Kidney (tissue), 14 donors: ENCODE data around the gene NPFFR2. TPM values are rescaled to one million over a fixed set of nuclear protein-coding genes. Genes with fewer than 3 reads are reported as not detected.
"Not testable (repeated sequence)": the region's sequence is repeated elsewhere in the genome, so short reads cannot be mapped to it uniquely, and the experiment has no call there.

Experiments
- DNase-seq, 5 donors: peaks; one replicate each; pipeline ENCODE4 v3.0.0-alpha.2; 2013 to 2020
- FAIRE-seq: peaks from 2 replicates; lab custom pipeline; 2012; peaks lifted over from hg19 to GRCh38; lab: Jason Lieb, UNC
- H3K27ac ChIP-seq, 2 donors: one replicate each; pipeline ENCODE4 v1.7.0; 2013; ENCODE audit warnings: low read depth in 2 of 2, low read length in 2 of 2, inconsistent platforms in 1 of 2
- H3K27me3 ChIP-seq: one replicate; pipeline ENCODE4 v1.7.1; 2013; ENCODE audit warnings: low read length, inconsistent platforms; ENCODE audit not compliant: control insufficient read depth, insufficient read depth
- H3K36me3 ChIP-seq, 3 donors: one replicate each; pipeline versions ENCODE4 v1.7.0 to v1.7.1; 2013; ENCODE audit warnings: low read length in 3 of 3, control low read depth in 1 of 3, inconsistent platforms in 1 of 3; ENCODE audit not compliant: insufficient read depth in 3 of 3, control insufficient read depth in 2 of 3
- H3K4me1 ChIP-seq, 3 donors: one replicate each; pipeline versions ENCODE4 v1.7.0 to v1.7.1; 2013; ENCODE audit warnings: low read length in 3 of 3, inconsistent platforms in 1 of 3, low read depth in 1 of 3; ENCODE audit not compliant: control insufficient read depth in 2 of 3, insufficient read depth in 2 of 3
- H3K4me3 ChIP-seq, 3 donors: one replicate each; pipeline versions ENCODE4 v1.7.0 to v1.8.1; 2013; ENCODE audit warnings: low read length in 3 of 3, control low read depth in 1 of 3, inconsistent platforms in 1 of 3
- H3K9ac ChIP-seq, 3 donors: one replicate each; pipeline versions ENCODE4 v1.7.0 to v1.7.1; 2013; ENCODE audit warnings: low read length in 3 of 3, control low read depth in 1 of 3, inconsistent platforms in 1 of 3
- H3K9me3 ChIP-seq, 3 donors: one replicate each; pipeline versions ENCODE4 v1.7.0 to v1.7.1; 2013; ENCODE audit warnings: low read length in 3 of 3, control low read depth in 1 of 3, inconsistent platforms in 1 of 3; ENCODE audit not compliant: control insufficient read depth in 2 of 3, insufficient read depth in 1 of 3
- CTCF ChIP-seq: IDR thresholded peaks from 3 replicates; pipeline ENCODE4 v1.5.1; 2012; ENCODE audit warnings: mild to moderate bottlenecking, moderate library complexity, borderline replicate concordance; ENCODE audit not compliant: insufficient read depth; ENCODE audit errors: extremely low read depth
- intact Hi-C: fragments of 100-400 bp; cut with DNase I; formaldehyde crosslinking; loops from one replicate; pipeline ENCODE4 v1.11.1; 2022
- polyA plus RNA-seq: library from polyadenylated mRNA; stranded (reverse); fragments of 350-450 nt; fragmentation: Illumina TruSeq; extraction: RNeasy Lipid Tissue Mini Kit (QIAGEN cat#74804); gene quantifications from one replicate; pipeline ENCODE4 v1.2.3, GENCODE V29; 2014; ENCODE audit warnings: low read depth, low replicate concordance; ENCODE audit not compliant: insufficient read depth
- total RNA-seq: library from RNA; stranded (reverse); fragmentation: NEBNext Ultra II Directional; extraction: Animal tissue kit (Norgen Biotek cat#: 25700); gene quantifications from one replicate; pipeline ENCODE4 v1.2.1, GENCODE V29; 2021
- donor health status: control.
- donor health status: control.
- donor health status: control.
- donor health status: control.
- donor health status: control.
- donor health status: DM: yes; HTN: yes; CAD: no.
- donor health status: Normal renal cell carcinoma (clear cell type).

Gene NPFFR2
- total and polyA plus RNA-seq, 2 donors from 2014 or later: not detected

GRCh38 chr4:72136429-72136828 is 104.6 kb downstream of the NPFFR2 start:
- TF ChIP-seq CTCF: no peak
- no peaks in the 10 kb centered on the region for H3K27me3 ChIP-seq
- H3K27ac ChIP-seq: no peak overlapping the region
- FAIRE-seq (no peak), DNase-seq (peak in 1 of 5 donors; percentile 4)
- H3K9ac ChIP-seq: no peak overlapping the region
- H3K9me3 ChIP-seq: no peaks in the 10 kb centered on the region
- H3K4me3 ChIP-seq: no peak overlapping the region
- no peaks in the 10 kb centered on the region for H3K4me1 ChIP-seq
- no peaks in the 10 kb centered on the region for H3K36me3 ChIP-seq
- intact Hi-C loops: no loop called here

GRCh38 chr4:72139997-72140396 is 108.2 kb downstream of the NPFFR2 start:
- H3K27me3 ChIP-seq, DNase-seq, H3K9ac ChIP-seq, H3K27ac ChIP-seq, H3K9me3 ChIP-seq, intact Hi-C loops, FAIRE-seq, H3K4me1 ChIP-seq, H3K36me3 ChIP-seq, H3K4me3 ChIP-seq: not testable (repeated sequence)

- intact Hi-C loops: no loop called here
- FAIRE-seq: no peak
Measured at GRCh38 chr4:72144241-72144640, 112.4 kb downstream of the NPFFR2 start.

GRCh38 chr4:72152731-72153130 is 120.9 kb downstream of the NPFFR2 start:
- H3K27me3 ChIP-seq: no peaks in the 10 kb centered on the region
- no peak overlapping the region for H3K9ac ChIP-seq
- no peak overlapping the region for H3K4me3 ChIP-seq
- no peak overlapping the region for H3K27ac ChIP-seq
- no peaks in the 10 kb centered on the region for H3K4me1 ChIP-seq
- TF ChIP-seq CTCF: no peak
- H3K36me3 ChIP-seq: no peaks in the 10 kb centered on the region
- no peak for DNase-seq
- intact Hi-C loops: no loop called here
- H3K9me3 ChIP-seq: no peaks in the 10 kb centered on the region
- peak; percentile 79 for FAIRE-seq

More at GRCh38 chr4:72144241-72144640, 112.4 kb downstream of the NPFFR2 start:
- no peak for TF ChIP-seq CTCF
- no peak for DNase-seq
- Histone ChIP-seq H3K27ac (no peak overlapping the region), H3K4me1 (no peaks in the 10 kb centered on the region), H3K36me3 (no peaks in the 10 kb centered on the region), H3K9ac (no peak overlapping the region), H3K9me3 (no peaks in the 10 kb centered on the region), H3K27me3 (no peaks in the 10 kb centered on the region), H3K4me3 (no peak overlapping the region)

DNA sequence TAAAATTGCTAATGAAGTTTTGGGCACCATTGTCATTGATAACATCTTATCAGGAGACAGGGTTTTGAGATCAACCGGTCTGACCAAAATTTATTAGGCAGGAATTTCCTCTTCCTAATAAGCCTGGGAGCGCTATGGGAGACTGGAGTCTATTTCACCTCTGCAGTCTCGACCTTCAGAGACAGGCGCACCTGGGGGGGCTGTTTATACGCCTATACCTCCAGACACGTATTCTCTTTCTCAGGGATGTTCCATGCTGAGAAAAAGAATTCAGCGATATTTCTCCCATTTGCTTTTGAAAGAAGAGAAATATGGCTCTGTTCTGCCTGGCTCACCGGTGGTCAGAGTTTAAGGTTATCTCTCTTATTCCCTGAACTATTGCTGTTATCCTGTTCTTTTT is 121.8 kb downstream of the NPFFR2 start:
- intact Hi-C loops: not testable (repeated sequence)

DNA sequence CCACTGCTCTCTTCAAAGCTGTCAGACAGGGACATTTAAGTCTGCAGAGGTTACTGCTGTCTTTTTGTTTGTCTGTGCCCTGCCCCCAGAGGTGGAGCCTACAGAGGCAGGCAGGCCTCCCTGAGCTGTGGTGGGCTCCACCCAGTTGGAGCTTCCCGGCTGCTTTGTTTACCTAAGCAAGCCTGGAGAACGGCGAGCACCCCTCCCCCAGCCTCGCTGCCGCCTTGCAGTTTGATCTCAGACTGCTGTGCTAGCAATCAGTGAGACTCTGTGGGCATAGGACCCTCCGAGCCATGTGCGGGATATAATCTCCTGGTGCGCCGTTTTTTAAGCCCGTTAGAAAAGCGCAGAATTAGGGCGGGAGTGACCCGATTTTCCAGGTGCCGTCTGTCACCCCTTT is 137.5 kb downstream of the NPFFR2 start:
- H3K9ac ChIP-seq, DNase-seq, H3K4me3 ChIP-seq, FAIRE-seq, H3K27me3 ChIP-seq, intact Hi-C loops, H3K9me3 ChIP-seq, H3K27ac ChIP-seq, H3K4me1 ChIP-seq, H3K36me3 ChIP-seq: not testable (repeated sequence)

More for the DNA sequence above, 121.8 kb downstream of the NPFFR2 start:
- not testable (repeated sequence) for H3K36me3 ChIP-seq, H3K9me3 ChIP-seq, FAIRE-seq, H3K4me1 ChIP-seq, H3K27ac ChIP-seq, H3K9ac ChIP-seq, H3K4me3 ChIP-seq, H3K27me3 ChIP-seq, DNase-seq
